ENCODE results near the gene RAB40B.
A peak's percentile ranks its signal among the peaks of the same experiment; 100 is the strongest.

The RAB40B gene

DNA sequence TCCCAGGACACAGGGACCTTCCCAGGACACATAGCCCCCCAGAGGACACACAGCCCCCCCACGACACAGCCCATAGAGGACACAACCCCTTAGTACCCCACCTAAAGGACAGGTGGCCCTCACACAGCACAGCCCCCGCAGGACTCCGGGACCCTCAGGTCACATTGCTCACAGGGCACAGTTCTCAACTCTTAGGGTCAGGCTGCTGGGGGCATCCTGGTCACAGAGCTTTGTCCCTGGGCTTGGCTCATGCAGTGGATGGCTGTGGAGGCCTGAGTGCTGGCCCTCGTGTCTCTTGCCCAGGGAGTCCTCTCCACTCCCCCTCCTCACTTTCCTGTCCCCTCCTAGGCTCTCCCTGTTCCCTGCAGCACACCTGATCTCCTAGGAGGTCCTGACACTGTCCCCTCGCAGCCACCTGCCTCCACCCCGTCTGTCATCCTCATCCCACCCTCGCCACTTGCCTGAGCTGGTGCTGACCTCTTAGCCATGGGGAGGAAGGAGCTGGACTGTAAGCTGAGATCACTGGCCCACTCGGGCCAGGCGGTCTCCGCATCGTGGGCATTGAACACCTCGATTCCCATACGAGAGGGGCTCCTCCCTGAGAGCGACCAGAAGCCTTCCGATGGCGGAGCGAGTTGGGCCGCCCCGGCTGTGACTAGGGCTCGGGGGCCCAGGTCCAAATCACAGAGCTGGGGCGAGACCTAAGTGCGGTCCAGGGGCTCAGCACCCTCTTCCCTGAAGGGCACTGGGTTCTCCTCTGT, 48.8 kb downstream of the RAB40B start:
- Histone ChIP-seq H3K27ac (ENCODE audit: insufficient read depth, low read length, poor library complexity, severe bottlenecking) (no peak overlapping the region), H3K4me1 (ENCODE audit: control insufficient read depth, insufficient read depth, low read length, poor library complexity, severe bottlenecking) (peaks cover 17% of the 10 kb centered on the region), H3K36me3 (ENCODE audit: control insufficient read depth, insufficient read depth, low read length) (no peaks in the 10 kb centered on the region), H3K9me3 (ENCODE audit: control insufficient read depth, low read length) (no peaks in the 10 kb centered on the region), H3K4me3 (ENCODE audit: insufficient read depth, low read depth, low read length, poor library complexity, severe bottlenecking) (no peak overlapping the region), H3K27me3 (replicated peaks; ENCODE audit: control insufficient read depth, insufficient read depth, low read length, poor library complexity, severe bottlenecking) (no peaks in the 10 kb centered on the region)
- no peak for DNase-seq

- no peak overlapping the region for H3K27ac ChIP-seq (ENCODE audit: insufficient read depth, low read length, poor library complexity, severe bottlenecking)
- DNase-seq: peak in 1 of 3 donors; percentile 48
These were observed 49.7 kb downstream of the RAB40B start for GRCh38 chr17:82648742-82649331.

DNA sequence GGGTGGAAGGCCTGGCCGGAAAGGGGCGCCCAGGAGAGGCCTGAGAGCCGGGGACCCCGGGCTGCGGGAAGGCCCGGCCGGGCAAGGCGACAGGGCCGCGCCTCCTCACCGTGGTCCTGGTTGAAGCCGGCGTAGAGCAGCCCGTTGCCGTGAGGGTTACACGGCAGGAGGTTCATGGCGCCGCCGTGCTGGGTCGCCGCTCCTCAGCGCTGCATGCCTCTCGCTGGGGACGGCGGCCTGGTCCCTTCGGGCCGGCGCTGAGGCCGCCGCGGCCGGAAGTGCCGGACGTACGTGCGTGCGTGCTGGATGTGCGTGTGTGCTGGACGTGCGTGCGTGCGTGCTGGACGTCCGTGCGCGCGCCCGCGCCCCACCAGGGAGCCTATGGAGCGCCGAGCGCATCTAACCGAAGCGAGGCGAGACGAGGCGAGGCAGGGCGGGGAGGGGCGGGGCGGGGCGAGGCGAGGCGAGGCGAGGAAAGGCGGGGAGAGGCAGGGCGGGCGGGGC, 50.3 kb downstream of the RAB40B start, which contains the start of gene WDR45B:
WDR45B (minus strand) TSS at position 280 of the 504 bp plus-strand sequence; CDS start at position 176, 104 bp downstream.
- peak within 1 kb of the TSS; percentile 86 for H3K4me3 ChIP-seq (ENCODE audit: insufficient read depth, low read depth, low read length, poor library complexity, severe bottlenecking)

More at GRCh38 chr17:82648742-82649331, 49.7 kb downstream of the RAB40B start:
- Histone ChIP-seq H3K4me3 (ENCODE audit: insufficient read depth, low read depth, low read length, poor library complexity, severe bottlenecking) (no peak overlapping the region), H3K9me3 (ENCODE audit: control insufficient read depth, low read length) (no peaks in the 10 kb centered on the region), H3K4me1 (ENCODE audit: control insufficient read depth, insufficient read depth, low read length, poor library complexity, severe bottlenecking) (peaks cover 17% of the 10 kb centered on the region), H3K36me3 (ENCODE audit: control insufficient read depth, insufficient read depth, low read length) (peaks cover 6% of the 10 kb centered on the region), H3K27me3 (replicated peaks; ENCODE audit: control insufficient read depth, insufficient read depth, low read length, poor library complexity, severe bottlenecking) (no peaks in the 10 kb centered on the region)

DNA sequence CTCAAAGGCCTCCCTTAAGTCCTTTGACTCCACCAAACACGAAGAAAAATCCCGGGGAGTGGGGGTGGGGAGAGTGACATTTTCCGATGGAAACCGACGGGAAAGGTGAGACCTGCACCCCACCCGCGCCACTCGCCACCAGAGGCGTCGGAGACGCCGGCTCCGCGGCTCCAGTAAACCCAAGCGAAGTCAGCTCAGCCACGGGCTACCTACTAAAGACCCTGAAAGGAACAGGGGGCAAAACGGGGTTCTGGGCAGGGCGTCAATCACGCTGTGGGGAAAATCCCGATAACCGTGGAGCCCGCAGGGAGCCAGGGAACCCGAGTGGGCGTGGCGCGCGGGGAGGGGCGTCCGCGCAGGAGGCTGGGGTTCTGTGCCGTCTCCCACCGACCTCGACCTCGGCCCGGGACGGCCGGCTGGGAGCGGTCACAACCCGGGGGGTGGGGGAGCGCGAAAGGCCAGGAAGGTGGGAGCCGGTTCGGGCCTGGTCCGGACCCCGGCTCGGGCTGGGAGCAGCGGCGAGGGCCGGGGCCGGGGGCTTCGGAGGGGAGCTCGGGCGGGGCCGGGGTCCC, 50.8 kb downstream of the RAB40B start:
- peak overlapping the region; percentile 87 for H3K27ac ChIP-seq (ENCODE audit: insufficient read depth, low read length, poor library complexity, severe bottlenecking)
- peaks cover 17% of the 10 kb centered on the region for H3K36me3 ChIP-seq (ENCODE audit: control insufficient read depth, insufficient read depth, low read length)
- H3K27me3 ChIP-seq (replicated peaks; ENCODE audit: control insufficient read depth, insufficient read depth, low read length, poor library complexity, severe bottlenecking): no peaks in the 10 kb centered on the region
- H3K4me1 ChIP-seq (ENCODE audit: control insufficient read depth, insufficient read depth, low read length, poor library complexity, severe bottlenecking): peaks cover 17% of the 10 kb centered on the region
- no peaks in the 10 kb centered on the region for H3K9me3 ChIP-seq (ENCODE audit: control insufficient read depth, low read length)
- H3K4me3 ChIP-seq (ENCODE audit: insufficient read depth, low read depth, low read length, poor library complexity, severe bottlenecking): peak overlapping the region; percentile 86
- peak; percentile 45 to 62 (median 45) for DNase-seq

More for the DNA sequence above, 50.3 kb downstream of the RAB40B start, which contains the start of gene WDR45B:
- H3K27ac ChIP-seq (ENCODE audit: insufficient read depth, low read length, poor library complexity, severe bottlenecking): peak within 1 kb of the TSS; percentile 87
- H3K9me3 ChIP-seq (ENCODE audit: control insufficient read depth, low read length): no peaks in the 10 kb centered on the region
- H3K27me3 ChIP-seq (replicated peaks; ENCODE audit: control insufficient read depth, insufficient read depth, low read length, poor library complexity, severe bottlenecking): no peaks in the 10 kb centered on the region
- peaks cover 17% of the 10 kb centered on the region for H3K4me1 ChIP-seq (ENCODE audit: control insufficient read depth, insufficient read depth, low read length, poor library complexity, severe bottlenecking)
- peak; percentile 80 to 82 (median 80) for DNase-seq
- H3K36me3 ChIP-seq (ENCODE audit: control insufficient read depth, insufficient read depth, low read length): peaks cover 12% of the 10 kb centered on the region

DNA sequence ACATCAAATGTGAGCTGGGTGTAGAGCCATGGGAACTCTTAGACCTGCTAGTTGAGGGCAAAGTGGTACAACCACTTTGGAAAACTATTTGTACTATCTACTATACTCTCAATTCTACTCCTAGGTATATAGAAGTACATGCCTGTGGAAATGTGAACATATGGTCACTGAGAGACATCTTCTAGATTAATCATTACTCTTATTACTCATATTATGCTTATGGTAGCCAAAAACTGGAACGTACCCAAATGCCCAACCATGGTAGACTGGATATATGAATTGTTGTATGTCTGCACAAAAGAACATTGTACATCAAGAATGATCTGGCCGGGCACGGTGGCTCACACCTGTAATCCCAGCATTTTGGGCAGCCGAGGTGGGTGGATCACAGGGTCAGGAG, 53.0 kb downstream of the RAB40B start:
- Histone ChIP-seq H3K9me3 (ENCODE audit: control insufficient read depth, low read length) (no peaks in the 10 kb centered on the region), H3K27ac (ENCODE audit: insufficient read depth, low read length, poor library complexity, severe bottlenecking) (no peak overlapping the region), H3K4me1 (ENCODE audit: control insufficient read depth, insufficient read depth, low read length, poor library complexity, severe bottlenecking) (peaks cover 17% of the 10 kb centered on the region), H3K36me3 (ENCODE audit: control insufficient read depth, insufficient read depth, low read length) (peaks cover 38% of the 10 kb centered on the region), H3K27me3 (replicated peaks; ENCODE audit: control insufficient read depth, insufficient read depth, low read length, poor library complexity, severe bottlenecking) (no peaks in the 10 kb centered on the region), H3K4me3 (ENCODE audit: insufficient read depth, low read depth, low read length, poor library complexity, severe bottlenecking) (no peak overlapping the region)
- no peak for DNase-seq

DNA sequence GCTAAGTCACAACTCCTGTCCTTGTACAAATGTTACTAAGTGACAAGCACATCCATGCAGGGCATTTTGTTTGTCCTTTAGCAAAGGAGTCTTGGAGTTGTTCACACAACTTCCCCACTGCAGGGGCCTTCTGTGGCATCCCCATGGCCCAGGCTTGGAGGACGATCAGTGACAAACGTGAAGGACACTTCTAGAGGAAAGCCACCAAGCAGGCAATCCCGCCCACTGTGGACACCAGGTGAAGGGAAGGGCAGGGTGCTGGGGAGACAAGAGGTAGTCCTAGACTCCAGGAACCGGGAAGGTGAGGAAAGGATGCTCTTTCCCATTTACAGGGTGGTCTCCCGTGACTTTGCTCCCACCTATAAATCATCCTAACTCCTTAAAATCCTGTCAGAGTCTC, 54.4 kb downstream of the RAB40B start:
- Histone ChIP-seq H3K27me3 (replicated peaks; ENCODE audit: control insufficient read depth, insufficient read depth, low read length, poor library complexity, severe bottlenecking) (no peaks in the 10 kb centered on the region), H3K9me3 (ENCODE audit: control insufficient read depth, low read length) (no peaks in the 10 kb centered on the region), H3K4me3 (ENCODE audit: insufficient read depth, low read depth, low read length, poor library complexity, severe bottlenecking) (no peak overlapping the region), H3K4me1 (ENCODE audit: control insufficient read depth, insufficient read depth, low read length, poor library complexity, severe bottlenecking) (peaks cover 17% of the 10 kb centered on the region), H3K27ac (ENCODE audit: insufficient read depth, low read length, poor library complexity, severe bottlenecking) (no peak overlapping the region), H3K36me3 (ENCODE audit: control insufficient read depth, insufficient read depth, low read length) (peaks cover 49% of the 10 kb centered on the region)
- DNase-seq: no peak

DNA sequence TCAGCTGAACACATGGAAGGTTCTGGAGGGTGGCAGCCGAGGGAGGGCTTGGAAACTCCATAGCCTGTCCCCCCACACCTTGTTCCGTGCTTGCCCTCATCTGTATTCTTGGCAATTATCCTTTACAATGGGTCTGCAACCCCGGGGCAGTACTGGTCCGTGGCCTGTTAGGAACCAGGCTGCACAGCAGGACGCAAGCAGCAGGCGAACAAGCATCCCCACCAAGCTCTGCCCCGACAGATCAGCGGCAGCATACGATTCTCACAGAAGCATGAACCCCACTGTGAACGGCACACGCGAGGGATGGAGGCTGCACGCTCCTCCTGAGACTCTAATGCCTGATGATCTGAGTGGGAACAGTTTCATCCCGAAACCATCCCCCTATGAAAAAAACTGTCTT, 56.5 kb downstream of the RAB40B start:
- Histone ChIP-seq H3K4me1 (ENCODE audit: control insufficient read depth, insufficient read depth, low read length, poor library complexity, severe bottlenecking) (peaks cover 10% of the 10 kb centered on the region), H3K36me3 (ENCODE audit: control insufficient read depth, insufficient read depth, low read length) (peaks cover 59% of the 10 kb centered on the region), H3K9me3 (ENCODE audit: control insufficient read depth, low read length) (no peaks in the 10 kb centered on the region), H3K27me3 (replicated peaks; ENCODE audit: control insufficient read depth, insufficient read depth, low read length, poor library complexity, severe bottlenecking) (no peaks in the 10 kb centered on the region), H3K4me3 (ENCODE audit: insufficient read depth, low read depth, low read length, poor library complexity, severe bottlenecking) (no peak overlapping the region), H3K27ac (ENCODE audit: insufficient read depth, low read length, poor library complexity, severe bottlenecking) (no peak overlapping the region)
- DNase-seq: no peak

DNA sequence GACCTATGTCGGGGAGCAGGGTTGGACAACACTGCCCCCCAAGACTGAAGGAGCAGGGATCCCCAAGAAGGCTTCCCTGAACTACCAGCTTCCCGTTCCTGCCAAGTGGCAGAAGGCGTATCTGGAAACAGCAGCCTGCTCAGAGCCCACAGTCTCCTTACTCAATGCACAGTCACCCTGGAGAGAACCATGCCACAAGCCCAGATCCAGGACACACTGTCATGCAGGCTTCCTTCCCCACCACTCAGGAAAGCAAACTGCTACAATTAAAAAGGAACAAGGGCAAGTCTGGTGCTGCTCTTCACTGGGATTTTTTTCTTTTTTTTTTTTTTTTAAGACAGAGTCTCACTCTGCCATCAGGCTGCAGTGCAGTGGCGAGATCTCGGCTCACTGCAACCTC, 58.5 kb downstream of the RAB40B start:
- peaks cover 63% of the 10 kb centered on the region for H3K36me3 ChIP-seq (ENCODE audit: control insufficient read depth, insufficient read depth, low read length)

GRCh38 chr17:82639628-82640027, 58.9 kb downstream of the RAB40B start:
- peaks cover 63% of the 10 kb centered on the region for H3K36me3 ChIP-seq (ENCODE audit: control insufficient read depth, insufficient read depth, low read length)
- no peaks in the 10 kb centered on the region for H3K4me1 ChIP-seq (ENCODE audit: control insufficient read depth, insufficient read depth, low read length, poor library complexity, severe bottlenecking)
- no peak overlapping the region for H3K4me3 ChIP-seq (ENCODE audit: insufficient read depth, low read depth, low read length, poor library complexity, severe bottlenecking)
- no peaks in the 10 kb centered on the region for H3K27me3 ChIP-seq (replicated peaks; ENCODE audit: control insufficient read depth, insufficient read depth, low read length, poor library complexity, severe bottlenecking)
- no peak for DNase-seq
- no peaks in the 10 kb centered on the region for H3K9me3 ChIP-seq (ENCODE audit: control insufficient read depth, low read length)
- no peak overlapping the region for H3K27ac ChIP-seq (ENCODE audit: insufficient read depth, low read length, poor library complexity, severe bottlenecking)

More for the DNA sequence above, 58.5 kb downstream of the RAB40B start:
- H3K4me1 ChIP-seq (ENCODE audit: control insufficient read depth, insufficient read depth, low read length, poor library complexity, severe bottlenecking): no peaks in the 10 kb centered on the region
- H3K4me3 ChIP-seq (ENCODE audit: insufficient read depth, low read depth, low read length, poor library complexity, severe bottlenecking): no peak overlapping the region
- DNase-seq: no peak
- no peaks in the 10 kb centered on the region for H3K9me3 ChIP-seq (ENCODE audit: control insufficient read depth, low read length)
- no peaks in the 10 kb centered on the region for H3K27me3 ChIP-seq (replicated peaks; ENCODE audit: control insufficient read depth, insufficient read depth, low read length, poor library complexity, severe bottlenecking)
- H3K27ac ChIP-seq (ENCODE audit: insufficient read depth, low read length, poor library complexity, severe bottlenecking): no peak overlapping the region

Measured in effector memory CD4-positive, alpha-beta T cell (primary cell).